ENCODE measurements around the gene PPP3CA. TPM values are rescaled to one million over a fixed set of nuclear protein-coding genes. Genes with fewer than 3 reads are reported as not detected.

The PPP3CA gene
- total RNA-seq, 1 experiment from 2014 or later: 31.0 TPM

GRCh38 chr4:101076032-101076431 lies 271.3 kb downstream of the PPP3CA start:
- ChIA-PET POLR2A (no interaction called here), CTCF (interaction anchor here (0.7 kb wide), 1 partner anchor 98 kb away, joined by 4 read pairs; no protein-coding TSS in a partner anchor)
- in situ Hi-C loops (cut with HindIII; ENCODE audit: low pct_unique_long_range_greater_than_20kb, low sequenced_read_pairs): no loop called here
- intact Hi-C loops (cut with micrococcal nuclease; ENCODE audit: unreplicated experiment): no loop called here
- Histone ChIP-seq H3K4me3 (ENCODE audit: low read depth in 2 of 2, low read length in 2 of 2) (no peak overlapping the region), H3K9me3 (ENCODE audit: control insufficient read depth, insufficient read depth, low read depth, low read length) (no peaks in the 10 kb centered on the region), H3K27me3 (ENCODE audit: control insufficient read depth, insufficient read depth, low read length) (no peaks in the 10 kb centered on the region), H3K36me3 (ENCODE audit: control insufficient read depth, insufficient read depth, low read length) (no peaks in the 10 kb centered on the region), H3K4me1 (ENCODE audit: control insufficient read depth, insufficient read depth, low read length) (no peaks in the 10 kb centered on the region), H3K27ac (ENCODE audit: low read length) (no peak overlapping the region)
- DNase-seq (ENCODE audit: low read depth, low spot score): no peak
- ATAC-seq: no peak
- BruUV-seq (replicated peaks): no TSS peak
- TF ChIP-seq CTCF (IDR thresholded peaks at IDR 0.05) (no peak), TCF7L2 (IDR thresholded peaks at IDR 0.05; ENCODE audit: low read depth, low read length) (no peak), REST (IDR thresholded peaks at IDR 0.05; ENCODE audit: insufficient read depth in 1 of 2, low read depth in 2 of 2, low read length in 1 of 2) (no peak), SIN3A (IDR thresholded peaks at IDR 0.05; ENCODE audit: borderline replicate concordance, insufficient read depth, low read depth, low read length) (no peak), POLR2AphosphoS5 (IDR thresholded peaks at IDR 0.05; ENCODE audit: low read depth, low read length) (no peak)

GRCh38 chr4:101075536-101075935 lies 271.8 kb downstream of the PPP3CA start:
- POLR2A ChIA-PET: no interaction called here
- intact Hi-C loops (cut with micrococcal nuclease; ENCODE audit: unreplicated experiment) (no loop called here), in situ Hi-C loops (cut with HindIII; ENCODE audit: low pct_unique_long_range_greater_than_20kb, low sequenced_read_pairs) (no loop called here)
- Histone ChIP-seq H3K27me3 (ENCODE audit: control insufficient read depth, insufficient read depth, low read length) (no peaks in the 10 kb centered on the region), H3K4me1 (ENCODE audit: control insufficient read depth, insufficient read depth, low read length) (no peaks in the 10 kb centered on the region), H3K27ac (ENCODE audit: low read length) (no peak overlapping the region), H3K36me3 (ENCODE audit: control insufficient read depth, insufficient read depth, low read length) (no peaks in the 10 kb centered on the region), H3K4me3 (ENCODE audit: low read depth in 2 of 2, low read length in 2 of 2) (no peak overlapping the region), H3K9me3 (ENCODE audit: control insufficient read depth, insufficient read depth, low read depth, low read length) (no peaks in the 10 kb centered on the region)
- CTCF ChIA-PET: no interaction called here
- no TSS peak for BruUV-seq (replicated peaks)
- no peak for DNase-seq (ENCODE audit: low read depth, low spot score)
- TF ChIP-seq SIN3A (IDR thresholded peaks at IDR 0.05; ENCODE audit: borderline replicate concordance, insufficient read depth, low read depth, low read length): no peak
- TF ChIP-seq TCF7L2 (IDR thresholded peaks at IDR 0.05; ENCODE audit: low read depth, low read length): no peak
- no peak for TF ChIP-seq POLR2AphosphoS5 (IDR thresholded peaks at IDR 0.05; ENCODE audit: low read depth, low read length)
- no peak for ATAC-seq

GRCh38 chr4:101074326-101074725 lies 273.0 kb downstream of the PPP3CA start:
- DNase-seq (ENCODE audit: low read depth, low spot score): no peak
- no peaks in the 10 kb centered on the region for H3K27me3 ChIP-seq (ENCODE audit: control insufficient read depth, insufficient read depth, low read length)
- H3K4me3 ChIP-seq (ENCODE audit: low read depth in 2 of 2, low read length in 2 of 2): no peak overlapping the region
- BruUV-seq (replicated peaks): no TSS peak
- no peak overlapping the region for H3K27ac ChIP-seq (ENCODE audit: low read length)
- ATAC-seq: no peak
- CTCF ChIA-PET: no interaction called here
- intact Hi-C loops (cut with micrococcal nuclease; ENCODE audit: unreplicated experiment): no loop called here
- TF ChIP-seq TCF7L2 (IDR thresholded peaks at IDR 0.05; ENCODE audit: low read depth, low read length): no peak
- TF ChIP-seq POLR2AphosphoS5 (IDR thresholded peaks at IDR 0.05; ENCODE audit: low read depth, low read length): no peak
- no peak for TF ChIP-seq CTCF (IDR thresholded peaks at IDR 0.05)
- no peak for TF ChIP-seq REST (IDR thresholded peaks at IDR 0.05; ENCODE audit: insufficient read depth in 1 of 2, low read depth in 2 of 2, low read length in 1 of 2)
- no peak for TF ChIP-seq SIN3A (IDR thresholded peaks at IDR 0.05; ENCODE audit: borderline replicate concordance, insufficient read depth, low read depth, low read length)
- H3K36me3 ChIP-seq (ENCODE audit: control insufficient read depth, insufficient read depth, low read length): no peaks in the 10 kb centered on the region
- in situ Hi-C loops (cut with HindIII; ENCODE audit: low pct_unique_long_range_greater_than_20kb, low sequenced_read_pairs): no loop called here
- no peaks in the 10 kb centered on the region for H3K9me3 ChIP-seq (ENCODE audit: control insufficient read depth, insufficient read depth, low read depth, low read length)
- POLR2A ChIA-PET: no interaction called here
- H3K4me1 ChIP-seq (ENCODE audit: control insufficient read depth, insufficient read depth, low read length): no peaks in the 10 kb centered on the region
